HS-5 (cell line): ENCODE data around the gene PKIG.

Experiments used
- DNase-seq: peaks from one replicate; pipeline ENCODE4 v3.0.0-alpha.2; 2012; ENCODE audit warnings: low read depth

The PKIG gene

GRCh38 chr20:44662261-44662660 lies 79.9 kb downstream of the PKIG start:
- DNase-seq, result no peak

- no peak for DNase-seq
These were observed 81.8 kb downstream of the PKIG start for GRCh38 chr20:44664131-44664530.

DNA sequence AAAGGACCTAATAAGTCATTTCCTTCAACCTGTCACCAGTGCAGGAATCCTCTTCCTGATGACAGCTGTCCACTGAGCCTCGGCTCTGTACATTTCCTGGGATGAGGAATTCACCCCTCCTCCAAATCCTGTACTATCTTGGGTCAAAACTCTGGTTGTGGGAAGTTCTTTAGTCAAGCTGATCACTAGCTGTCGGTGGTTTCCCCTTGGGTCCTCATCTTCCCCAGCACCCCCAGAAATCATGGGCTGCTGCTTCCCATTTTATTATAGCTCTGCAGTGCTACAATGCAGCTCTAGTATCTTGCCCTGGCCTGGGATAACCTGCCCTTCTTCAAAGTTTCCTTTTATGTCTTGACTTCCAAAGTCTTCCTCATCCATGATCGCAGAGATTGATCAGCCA lies 83.7 kb downstream of the PKIG start:
- no peak for DNase-seq
